Stimulated activated CD8-positive, alpha-beta memory T cell treated with anti-CD3 and anti-CD28 coated beads, Interleukin-12 subunit alpha, Interleukin-12 subunit beta, amount 100 ng/mL, for 24 hours (primary cell): Measurements from ENCODE around the gene ARHGEF7.
"Not testable (repeated sequence)": the region's sequence is repeated elsewhere in the genome, so short reads cannot be mapped to it uniquely, and the experiment has no call there.

Experiments used
- DNase-seq: peaks from one replicate; pipeline ENCODE4 v3.0.0-alpha.2; 2020; ENCODE audit errors: extremely low read depth

The ARHGEF7 gene, protein sequence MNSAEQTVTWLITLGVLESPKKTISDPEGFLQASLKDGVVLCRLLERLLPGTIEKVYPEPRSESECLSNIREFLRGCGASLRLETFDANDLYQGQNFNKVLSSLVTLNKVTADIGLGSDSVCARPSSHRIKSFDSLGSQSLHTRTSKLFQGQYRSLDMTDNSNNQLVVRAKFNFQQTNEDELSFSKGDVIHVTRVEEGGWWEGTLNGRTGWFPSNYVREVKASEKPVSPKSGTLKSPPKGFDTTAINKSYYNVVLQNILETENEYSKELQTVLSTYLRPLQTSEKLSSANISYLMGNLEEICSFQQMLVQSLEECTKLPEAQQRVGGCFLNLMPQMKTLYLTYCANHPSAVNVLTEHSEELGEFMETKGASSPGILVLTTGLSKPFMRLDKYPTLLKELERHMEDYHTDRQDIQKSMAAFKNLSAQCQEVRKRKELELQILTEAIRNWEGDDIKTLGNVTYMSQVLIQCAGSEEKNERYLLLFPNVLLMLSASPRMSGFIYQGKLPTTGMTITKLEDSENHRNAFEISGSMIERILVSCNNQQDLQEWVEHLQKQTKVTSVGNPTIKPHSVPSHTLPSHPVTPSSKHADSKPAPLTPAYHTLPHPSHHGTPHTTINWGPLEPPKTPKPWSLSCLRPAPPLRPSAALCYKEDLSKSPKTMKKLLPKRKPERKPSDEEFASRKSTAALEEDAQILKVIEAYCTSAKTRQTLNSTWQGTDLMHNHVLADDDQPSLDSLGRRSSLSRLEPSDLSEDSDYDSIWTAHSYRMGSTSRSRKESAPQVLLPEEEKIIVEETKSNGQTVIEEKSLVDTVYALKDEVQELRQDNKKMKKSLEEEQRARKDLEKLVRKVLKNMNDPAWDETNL

DNA sequence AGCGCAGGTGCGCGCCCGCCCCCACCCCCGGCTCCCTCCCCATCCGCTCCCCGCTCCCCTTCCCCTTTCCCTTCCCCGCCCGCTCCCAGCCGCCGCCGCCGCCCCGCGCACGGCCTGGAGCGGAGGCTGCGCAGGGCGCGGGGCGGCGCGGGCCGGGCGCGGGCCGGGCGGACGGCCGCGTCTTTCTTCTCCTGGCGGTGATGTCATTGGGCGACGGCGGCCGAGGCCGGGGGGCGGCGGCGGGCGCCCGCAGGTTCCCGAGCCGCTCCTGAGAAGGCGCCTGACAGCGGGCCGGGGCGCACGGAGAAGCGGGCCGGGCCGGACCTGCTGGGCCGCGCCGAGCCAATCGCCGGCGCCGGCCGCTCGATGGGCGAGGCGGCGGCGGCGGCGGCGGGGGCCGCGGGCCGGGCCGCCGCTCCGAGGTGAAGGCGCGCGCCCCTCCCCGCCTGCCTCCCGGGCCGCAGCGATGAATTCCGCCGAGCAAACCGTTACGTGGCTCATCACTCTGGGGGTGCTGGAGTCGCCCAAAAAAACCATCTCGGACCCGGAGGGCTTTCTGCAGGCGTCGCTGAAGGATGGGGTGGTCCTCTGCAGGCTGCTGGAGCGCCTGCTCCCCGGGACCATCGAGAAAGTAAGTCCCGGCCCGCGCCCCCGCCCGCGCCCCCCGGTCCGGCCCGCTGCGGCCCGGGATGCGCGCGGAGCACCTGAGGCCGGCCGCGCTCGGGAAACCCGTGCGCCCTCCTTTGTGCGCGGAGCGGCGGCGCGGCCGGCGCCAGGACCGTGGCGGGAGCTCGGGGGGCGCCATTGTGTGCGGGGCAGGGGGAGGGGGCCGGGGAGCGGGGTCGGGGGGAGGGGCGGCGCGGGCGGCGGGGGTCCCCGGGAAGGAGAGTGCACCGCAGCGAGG, at the start of gene ARHGEF7:
TSS of gene ARHGEF7 (plus strand) at position 250 of the 904 bp plus-strand sequence. CDS start at position 467, 217 bp downstream.
- no peak for DNase-seq

DNA sequence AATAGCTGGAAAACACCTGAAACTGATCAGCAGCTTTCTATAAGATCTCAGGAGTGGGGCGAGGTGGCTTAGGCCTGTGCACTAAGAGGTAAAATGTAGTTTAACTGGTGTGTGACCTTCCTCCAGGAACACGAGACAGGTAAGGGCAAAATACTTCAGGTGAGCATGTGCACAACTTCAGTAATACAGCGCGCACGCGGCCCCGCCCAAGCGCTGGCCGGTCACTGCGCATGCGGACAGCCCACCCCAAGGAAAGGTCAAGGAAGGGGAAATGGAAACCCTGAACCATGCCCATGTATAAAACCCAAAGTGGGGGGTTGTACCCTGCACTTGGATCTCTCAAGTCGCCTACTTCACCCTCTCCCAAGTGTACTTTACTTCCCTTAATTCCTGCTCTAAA, 49.4 kb upstream of the ARHGEF7 start:
- DNase-seq = no peak

DNA sequence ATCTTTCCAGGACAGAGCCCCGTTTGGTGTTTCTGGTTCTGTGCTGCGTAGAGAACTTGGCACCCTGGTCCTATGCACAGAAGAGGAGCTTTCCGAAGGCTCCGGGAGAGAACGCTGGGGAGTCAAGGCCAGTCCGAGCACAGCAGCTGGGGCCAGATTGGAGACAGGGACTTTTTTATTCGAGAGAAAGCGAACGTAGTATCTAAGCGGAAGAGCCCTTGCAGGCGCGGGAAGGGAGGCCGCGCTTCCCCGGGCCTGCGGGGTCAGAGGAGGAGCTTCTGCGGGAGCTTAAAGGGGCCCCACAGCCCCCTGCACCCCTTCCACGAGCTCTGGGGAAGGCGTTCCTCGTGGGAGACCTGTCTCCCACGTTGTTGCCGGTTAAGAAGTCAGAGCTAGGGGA, 48.6 kb upstream of the ARHGEF7 start:
- no peak for DNase-seq

DNA sequence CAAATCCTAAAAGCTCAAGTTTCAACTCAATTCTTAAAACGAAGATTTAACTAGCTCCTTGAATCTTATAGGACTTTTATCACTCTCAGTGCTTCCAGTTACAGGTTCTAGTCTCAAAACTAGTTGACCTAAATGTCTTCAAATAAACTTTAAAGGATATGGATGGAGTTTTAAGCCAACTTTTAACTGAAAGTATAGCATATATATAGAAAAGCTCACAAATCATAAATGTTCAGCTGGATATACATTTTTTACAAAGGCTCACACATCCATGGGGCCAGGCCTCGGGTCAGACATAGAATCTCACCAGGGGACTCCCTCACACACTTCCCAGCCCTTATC, 47.1 kb upstream of the ARHGEF7 start:
- no peak for DNase-seq

DNA sequence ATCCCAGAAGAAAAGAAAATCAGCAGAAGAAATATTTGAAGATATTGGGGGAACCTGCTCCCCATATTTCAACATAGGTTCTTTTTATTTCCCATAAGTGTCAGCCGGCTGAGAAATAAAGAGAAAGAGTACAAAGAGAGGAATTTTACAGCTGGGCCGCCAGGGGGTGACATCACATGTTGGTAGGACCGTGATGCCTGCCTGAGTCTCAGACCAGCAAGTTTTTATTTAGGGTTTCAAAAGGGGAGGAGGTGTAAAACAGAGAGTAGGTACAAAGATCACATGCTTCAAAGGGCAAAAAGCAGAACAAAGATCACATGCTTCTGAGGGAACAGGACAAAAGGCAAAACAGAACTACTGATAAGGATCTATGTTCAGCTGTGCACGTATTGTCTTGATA, 44.0 kb upstream of the ARHGEF7 start:
- not testable (repeated sequence) for DNase-seq

DNA sequence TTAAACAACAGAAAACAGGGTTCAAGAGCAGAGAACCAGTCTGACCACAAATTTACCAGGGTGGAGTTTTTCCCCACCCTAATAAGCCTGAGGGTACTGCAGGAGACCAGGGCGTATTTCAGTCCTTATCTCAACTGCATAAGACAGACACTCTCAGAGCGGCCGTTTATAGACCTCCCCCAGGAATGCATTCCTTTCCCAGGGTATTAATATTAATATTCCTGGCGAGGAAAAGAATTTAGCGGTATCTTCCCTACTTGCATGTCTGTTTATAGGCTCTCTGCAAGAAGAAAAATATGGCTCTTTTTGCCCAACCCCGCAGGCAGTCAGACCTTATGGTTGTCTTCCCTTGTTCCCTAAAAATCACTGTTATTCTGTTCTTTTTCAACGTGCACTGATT, 43.6 kb upstream of the ARHGEF7 start:
- DNase-seq = not testable (repeated sequence)

DNA sequence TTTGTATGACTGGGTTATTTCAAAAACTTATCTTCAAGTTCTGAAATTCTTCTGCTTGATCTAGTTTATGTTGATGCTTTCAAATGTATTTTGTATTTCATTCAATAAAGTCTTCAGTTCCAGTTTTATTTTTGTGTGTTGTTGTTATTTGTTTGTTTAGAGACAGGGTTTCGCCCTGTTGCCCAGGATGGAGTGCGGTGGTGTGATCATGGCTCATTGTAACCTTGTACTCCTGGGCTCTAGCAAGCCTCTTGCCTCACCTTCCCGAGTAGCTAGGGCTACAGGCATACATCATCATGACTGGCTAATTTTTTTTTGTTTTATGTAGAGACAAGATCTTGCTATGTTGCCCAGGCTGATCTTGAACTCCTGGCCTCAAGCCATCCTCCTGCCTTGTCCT, 40.3 kb upstream of the ARHGEF7 start:
- no peak for DNase-seq

DNA sequence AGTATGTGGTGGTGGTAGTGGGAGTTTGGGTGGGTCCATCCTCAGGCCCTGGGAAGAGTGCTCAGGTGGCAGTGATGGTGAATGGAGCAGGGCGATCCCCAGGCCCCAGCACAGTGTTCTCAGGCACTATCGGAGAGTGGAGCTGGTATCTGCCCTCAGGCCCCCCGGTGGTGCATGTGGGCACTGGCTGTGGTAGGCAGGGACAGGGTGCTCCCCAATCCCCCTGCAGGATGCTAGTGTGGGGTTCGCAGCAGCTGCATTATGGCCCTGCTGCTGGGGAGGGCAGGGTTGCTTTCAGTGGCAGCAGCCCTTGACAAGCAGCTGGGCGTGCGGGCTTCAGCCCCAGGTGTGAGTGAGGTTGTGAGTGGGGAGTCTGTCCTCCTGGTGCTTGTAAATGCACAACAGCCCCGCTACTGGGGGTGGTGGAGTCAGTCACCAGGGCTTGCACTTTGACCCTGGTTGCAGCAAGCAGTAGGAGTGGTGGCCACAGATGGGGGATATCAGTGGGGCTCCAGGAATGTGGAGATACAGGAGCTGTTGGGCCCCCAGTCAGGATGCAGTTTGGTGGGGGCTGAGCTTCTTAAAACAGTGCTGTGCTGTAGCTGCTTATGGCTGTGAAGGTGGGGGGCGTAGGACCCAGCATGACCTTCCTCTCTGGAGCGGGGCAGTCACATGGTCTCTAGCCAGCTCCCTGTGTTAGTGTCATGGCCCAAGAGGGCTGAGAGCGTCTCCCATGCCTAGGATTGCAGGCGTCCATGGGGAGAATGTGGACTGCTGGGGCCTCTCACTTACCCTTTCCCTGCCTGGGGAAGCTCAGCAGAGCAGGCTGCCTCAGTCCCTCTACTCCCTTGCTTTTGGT, 38.7 kb upstream of the ARHGEF7 start:
- no peak for DNase-seq

DNA sequence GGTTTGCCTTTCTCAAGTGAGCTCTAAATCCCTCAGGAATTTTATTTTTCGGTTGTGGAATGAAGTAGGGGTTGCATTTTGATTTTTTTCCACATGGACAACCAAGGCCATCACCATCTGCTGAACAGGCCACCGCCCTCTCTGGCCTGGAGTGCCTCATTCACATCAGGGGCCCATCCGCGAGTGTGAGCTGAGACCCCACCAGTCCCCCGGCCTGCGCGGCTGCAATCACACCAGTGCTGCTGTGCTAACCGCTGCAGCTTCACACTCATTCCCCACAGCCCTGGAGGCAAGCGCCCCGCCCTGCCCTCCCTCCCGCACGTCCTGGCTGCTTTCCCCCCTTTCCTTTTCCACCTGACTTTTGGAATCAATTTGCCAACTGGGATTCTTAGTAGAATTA, 35.7 kb upstream of the ARHGEF7 start:
- no peak for DNase-seq

DNA sequence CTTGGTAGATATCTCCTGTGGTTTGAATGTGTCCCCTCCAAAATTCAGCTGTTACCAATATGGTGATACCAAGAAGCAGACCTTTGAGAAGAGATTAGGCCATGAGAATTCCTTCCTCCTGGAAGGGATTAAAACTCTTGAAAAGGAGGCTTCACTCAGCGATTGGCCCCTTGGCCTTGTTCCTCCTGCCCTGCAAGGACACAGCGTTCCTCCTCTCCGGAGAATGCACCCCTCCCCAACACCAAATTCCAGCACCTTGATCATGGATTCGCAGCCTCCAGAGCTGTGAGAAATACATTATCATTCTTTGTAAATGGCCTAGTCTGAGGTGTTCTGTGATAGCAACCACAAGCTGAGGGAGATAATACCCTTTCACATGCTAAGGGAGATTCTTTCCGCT, 34.5 kb upstream of the ARHGEF7 start:
- no peak for DNase-seq

DNA sequence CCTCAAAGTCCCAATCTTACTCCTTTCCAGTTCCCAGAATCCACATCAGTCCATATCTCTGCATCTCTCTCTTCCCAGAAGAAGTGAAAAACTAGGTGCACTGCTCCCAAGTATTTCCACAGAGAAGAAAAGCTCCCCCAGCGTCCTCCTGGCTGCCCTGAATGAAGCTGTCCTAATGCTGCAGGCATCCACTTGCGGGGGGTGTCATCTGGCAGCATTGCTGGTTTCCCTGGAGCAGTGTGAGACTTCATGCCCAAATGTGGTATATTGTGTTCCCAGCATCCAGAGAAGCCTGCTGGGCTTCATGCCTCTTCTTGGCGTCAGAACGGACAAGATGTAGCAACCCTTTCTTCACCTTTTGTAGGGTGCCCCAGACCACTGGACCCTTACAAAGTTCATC, 32.9 kb upstream of the ARHGEF7 start:
- DNase-seq = no peak

DNA sequence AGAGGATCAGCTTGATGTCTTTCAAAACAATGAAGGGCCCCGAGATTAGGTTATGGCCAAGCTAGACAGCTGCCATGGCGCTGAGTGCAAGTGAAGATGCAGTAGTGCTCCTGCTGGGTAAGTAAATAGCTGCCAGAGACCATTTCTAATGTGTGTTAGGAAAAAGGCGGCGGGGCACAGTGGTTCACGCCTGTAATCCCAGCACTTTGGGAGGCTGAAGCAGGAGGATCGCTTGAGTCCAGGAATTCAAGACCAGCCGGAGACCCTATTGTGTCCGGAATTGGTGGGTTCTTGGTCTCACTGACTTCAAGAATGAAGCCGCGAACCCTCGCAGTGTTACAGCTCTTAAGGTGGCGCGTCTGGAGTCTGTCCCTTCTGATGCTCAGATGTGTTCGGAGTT, 32.3 kb upstream of the ARHGEF7 start:
- not testable (repeated sequence) for DNase-seq

DNA sequence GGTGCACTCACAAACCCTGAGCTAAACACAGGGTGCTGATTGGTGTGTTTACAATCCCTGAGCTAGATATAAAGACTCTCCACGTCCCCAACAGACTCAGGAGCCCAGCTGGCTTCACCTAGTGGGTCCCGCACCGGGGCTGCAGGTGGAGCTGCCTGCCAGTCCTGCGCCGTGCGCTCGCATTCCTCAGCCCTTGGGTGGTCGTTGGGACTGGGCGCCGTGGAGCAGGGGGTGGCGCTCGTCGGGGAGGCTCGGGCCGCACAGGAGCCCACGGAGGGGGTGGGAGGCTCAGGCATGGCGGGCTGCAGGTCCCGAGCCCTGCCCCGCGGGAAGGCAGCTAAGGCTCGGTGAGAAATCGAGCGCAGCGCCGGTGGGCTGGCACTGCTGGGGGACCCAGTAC, 31.4 kb upstream of the ARHGEF7 start:
- DNase-seq = not testable (repeated sequence)

DNA sequence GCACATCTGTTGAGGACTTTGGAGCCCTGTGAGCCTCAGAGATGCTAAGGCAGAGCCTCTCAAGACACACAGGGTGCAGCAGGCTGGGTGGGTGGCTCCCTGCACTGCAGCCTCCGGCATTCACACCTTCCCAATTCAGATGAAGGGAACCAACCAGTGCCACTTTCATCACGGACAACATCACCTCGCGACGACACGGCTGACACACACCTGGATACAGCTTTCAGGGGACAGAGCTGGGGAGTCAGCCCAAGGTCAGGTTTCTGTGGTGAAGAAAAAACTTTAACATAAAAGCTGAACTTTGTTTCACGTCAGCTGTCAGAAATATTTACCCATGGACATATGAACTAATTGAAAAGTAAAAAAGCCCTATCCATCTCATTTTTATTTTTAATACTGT, 24.9 kb upstream of the ARHGEF7 start:
- no peak for DNase-seq

DNA sequence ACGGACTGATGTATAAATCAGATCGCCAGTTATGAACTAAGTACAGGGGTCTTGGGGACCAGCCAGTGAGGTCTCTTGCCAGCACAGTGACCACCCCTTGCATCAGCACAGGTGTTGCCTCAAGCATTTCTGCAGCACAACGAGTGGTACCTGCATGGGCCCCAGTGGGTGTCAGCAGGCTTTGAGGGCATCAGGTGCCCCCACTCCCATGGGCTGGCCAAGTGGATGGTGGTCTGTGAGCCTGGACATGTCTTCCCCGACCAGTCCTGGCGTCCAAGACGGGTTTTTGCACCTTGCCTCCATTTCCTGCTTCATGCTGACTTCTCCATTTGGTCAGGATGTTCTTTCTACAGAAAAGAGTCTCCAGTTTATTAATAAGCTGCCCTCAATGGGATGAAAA, 22.4 kb upstream of the ARHGEF7 start:
- no peak for DNase-seq

DNA sequence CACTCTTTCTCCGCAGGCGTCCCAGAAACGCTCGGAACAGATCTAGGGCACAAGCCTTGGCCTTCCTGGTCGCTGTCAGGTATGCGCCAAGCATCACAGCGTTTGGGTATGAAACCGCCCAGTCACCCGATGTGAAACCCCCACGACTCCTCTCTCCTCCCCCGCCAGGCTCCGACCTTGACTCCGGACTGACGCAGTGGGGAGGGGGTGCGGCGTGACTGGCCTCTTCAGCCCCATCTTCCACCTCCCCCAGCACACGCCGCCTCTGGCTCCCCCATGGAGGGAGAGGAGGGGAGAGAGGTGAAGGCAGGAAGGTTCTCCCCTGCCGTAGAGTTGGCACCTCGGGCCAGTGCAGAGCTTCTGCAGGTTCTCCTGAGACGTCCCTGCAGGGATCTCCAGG, 22.0 kb upstream of the ARHGEF7 start:
- DNase-seq = no peak

DNA sequence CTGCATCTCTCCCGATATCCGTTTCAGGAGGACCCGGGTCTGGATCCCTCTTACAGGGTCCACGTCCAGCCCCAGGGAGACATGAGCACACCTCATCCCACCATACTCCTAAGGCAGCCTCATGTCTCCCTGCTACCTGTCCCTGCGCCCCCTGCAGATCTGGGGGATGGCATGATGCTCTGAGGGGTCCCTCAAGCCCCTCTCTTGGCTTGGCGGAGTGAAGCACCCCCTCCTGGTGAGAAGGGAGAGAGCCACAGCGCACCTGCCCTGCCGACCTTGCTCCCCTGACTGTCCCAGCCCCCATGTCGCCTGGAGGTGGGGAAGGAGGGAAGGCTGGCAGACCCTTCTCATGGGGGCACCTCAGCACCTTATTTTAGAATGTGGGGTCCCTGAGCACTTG, 21.5 kb upstream of the ARHGEF7 start:
- DNase-seq = no peak

DNA sequence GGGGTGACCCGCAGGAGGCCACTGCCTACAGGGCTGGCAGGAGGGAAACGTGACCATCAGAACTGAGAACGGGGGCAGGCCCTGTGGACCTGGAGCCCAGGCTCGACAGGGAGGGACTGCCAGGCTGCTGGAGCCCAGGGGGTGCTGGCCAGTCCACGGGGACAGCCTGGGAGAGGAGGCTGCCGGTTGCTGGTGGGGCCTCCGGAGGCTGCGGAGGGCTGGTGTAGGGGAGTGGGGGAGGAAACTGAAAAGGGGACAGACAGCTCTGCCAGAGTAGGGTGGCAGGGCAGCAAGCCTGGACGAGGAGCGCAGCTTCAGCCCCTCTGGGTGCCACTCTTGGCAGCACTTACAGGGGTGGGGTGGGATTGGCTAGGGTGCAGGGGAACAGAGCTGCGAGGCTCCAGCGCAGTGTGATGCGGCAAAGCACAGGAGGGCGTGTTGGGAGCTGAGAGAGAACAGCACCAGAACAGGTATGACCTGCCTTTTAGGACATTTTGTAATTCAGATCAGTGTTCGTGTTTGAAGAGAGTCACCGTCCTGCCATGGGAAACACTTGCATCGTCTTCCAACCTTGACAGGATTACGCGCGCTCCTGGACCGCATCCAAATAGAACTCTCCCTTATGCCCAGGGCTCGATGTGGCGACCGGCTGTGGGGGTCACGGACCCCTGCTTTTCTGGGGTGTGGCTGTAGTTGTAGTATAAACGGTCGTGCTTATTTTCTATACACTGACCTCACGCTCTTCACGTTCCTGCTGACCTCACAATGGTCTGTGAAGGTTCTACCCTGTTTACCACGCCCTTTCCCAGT, 19.9 kb upstream of the ARHGEF7 start:
- no peak for DNase-seq

DNA sequence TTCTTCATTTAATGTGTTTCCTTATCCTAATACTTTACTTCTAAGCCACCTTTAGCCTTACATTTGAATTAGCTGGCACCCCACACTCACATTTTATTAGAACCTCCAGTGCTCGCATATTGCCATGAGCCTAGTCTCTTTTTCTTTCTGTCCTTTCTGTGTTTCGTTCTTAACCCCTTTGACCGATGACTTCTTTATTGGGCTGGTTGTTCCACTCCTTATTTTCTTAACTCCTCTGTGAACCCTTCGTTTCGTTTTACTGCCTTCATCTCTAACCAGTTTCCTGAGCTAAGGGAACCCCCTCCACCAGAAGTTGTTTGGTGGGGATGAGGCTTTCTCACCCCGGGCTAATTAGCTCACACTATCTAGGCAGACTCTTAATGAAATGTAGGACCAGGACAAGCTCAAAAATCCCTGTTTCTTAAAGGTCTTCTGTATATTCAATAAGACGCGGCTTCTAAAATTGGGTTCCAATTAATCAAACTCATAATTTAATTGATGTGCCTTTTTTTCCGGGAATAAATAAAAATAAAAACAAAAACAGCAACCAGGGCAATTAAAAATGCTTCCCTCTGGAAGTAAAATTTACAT, 19.1 kb upstream of the ARHGEF7 start:
- DNase-seq = no peak

DNA sequence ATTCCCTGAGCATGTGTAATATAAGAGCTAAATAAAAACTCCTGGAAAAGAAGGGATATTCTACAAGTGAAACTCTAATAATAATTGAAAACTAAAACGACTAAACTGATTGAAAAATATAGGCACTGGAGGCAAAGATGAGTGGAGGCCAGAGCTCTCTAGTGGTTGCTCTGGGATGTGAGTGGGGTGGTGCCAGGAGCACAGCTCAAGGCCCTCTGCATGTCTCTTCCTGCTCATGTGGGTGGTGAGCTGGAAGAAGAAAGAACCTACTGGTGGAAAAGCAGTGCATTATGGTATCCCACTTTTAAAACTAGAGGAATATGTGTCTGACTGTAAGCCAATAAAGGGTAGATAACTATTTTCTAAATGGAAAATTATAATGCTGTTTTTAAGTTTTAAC, 15.8 kb upstream of the ARHGEF7 start:
- no peak for DNase-seq
